Colonic mucosa (tissue), 4 donors: ENCODE results near the gene WASF2. TPM values are rescaled to one million over a fixed set of nuclear protein-coding genes. Genes with fewer than 3 reads are reported as not detected.

Source experiments
- DNase-seq: peaks from one replicate; pipeline ENCODE4 v3.0.0-alpha.2; 2020
- H3K27ac ChIP-seq: fragments of 200-600 bp; one replicate; pipeline ENCODE4 v1.8.0; 2021
- H3K27me3 ChIP-seq: fragments of 200-600 bp; one replicate; pipeline ENCODE4 v1.8.0; 2021
- H3K36me3 ChIP-seq: fragments of 200-600 bp; one replicate; pipeline ENCODE4 v1.8.0; 2021
- H3K4me1 ChIP-seq: fragments of 200-600 bp; one replicate; pipeline ENCODE4 v1.8.0; 2021; ENCODE audit warnings: mild to moderate bottlenecking
- H3K4me3 ChIP-seq: fragments of 200-600 bp; one replicate; pipeline ENCODE4 v1.8.0; 2021
- H3K9ac ChIP-seq, 2 donors: one replicate each; pipeline ENCODE4 v1.7.0; 2013; ENCODE audit warnings: control low read depth in 2 of 2, low read depth in 2 of 2, low read length in 2 of 2
- H3K9me3 ChIP-seq: fragments of 200-600 bp; one replicate; pipeline ENCODE4 v1.8.0; 2021
- CTCF ChIP-seq: fragments of 200-600 bp; IDR thresholded peaks from one replicate; pipeline ENCODE4 v1.8.0; 2022; ENCODE audit warnings: antibody characterized with exemption, mild to moderate bottlenecking
- intact Hi-C: fragments of 100-400 bp; cut with DNase I; formaldehyde crosslinking; loops from one replicate; pipeline ENCODE4 v1.14.1; 2022
- total RNA-seq, 2 donors: library from RNA; stranded (reverse); fragmentation: NEBNext Ultra II Directional in 1 of 2; extraction: Animal tissue kit (Norgen Biotek cat#: 25700) in 1 of 2; gene quantifications; one replicate each; pipeline ENCODE4 v1.2.1, GENCODE V29; 2021
- donor health status: healthy.
- donor health status: DM: no; HTN: no; CAD: no.
- donor health status: DM: no; HTN: no; CAD: no.

WASF2 gene
- total RNA-seq, 2 donors from 2014 or later: 120 to 168 TPM

DNA sequence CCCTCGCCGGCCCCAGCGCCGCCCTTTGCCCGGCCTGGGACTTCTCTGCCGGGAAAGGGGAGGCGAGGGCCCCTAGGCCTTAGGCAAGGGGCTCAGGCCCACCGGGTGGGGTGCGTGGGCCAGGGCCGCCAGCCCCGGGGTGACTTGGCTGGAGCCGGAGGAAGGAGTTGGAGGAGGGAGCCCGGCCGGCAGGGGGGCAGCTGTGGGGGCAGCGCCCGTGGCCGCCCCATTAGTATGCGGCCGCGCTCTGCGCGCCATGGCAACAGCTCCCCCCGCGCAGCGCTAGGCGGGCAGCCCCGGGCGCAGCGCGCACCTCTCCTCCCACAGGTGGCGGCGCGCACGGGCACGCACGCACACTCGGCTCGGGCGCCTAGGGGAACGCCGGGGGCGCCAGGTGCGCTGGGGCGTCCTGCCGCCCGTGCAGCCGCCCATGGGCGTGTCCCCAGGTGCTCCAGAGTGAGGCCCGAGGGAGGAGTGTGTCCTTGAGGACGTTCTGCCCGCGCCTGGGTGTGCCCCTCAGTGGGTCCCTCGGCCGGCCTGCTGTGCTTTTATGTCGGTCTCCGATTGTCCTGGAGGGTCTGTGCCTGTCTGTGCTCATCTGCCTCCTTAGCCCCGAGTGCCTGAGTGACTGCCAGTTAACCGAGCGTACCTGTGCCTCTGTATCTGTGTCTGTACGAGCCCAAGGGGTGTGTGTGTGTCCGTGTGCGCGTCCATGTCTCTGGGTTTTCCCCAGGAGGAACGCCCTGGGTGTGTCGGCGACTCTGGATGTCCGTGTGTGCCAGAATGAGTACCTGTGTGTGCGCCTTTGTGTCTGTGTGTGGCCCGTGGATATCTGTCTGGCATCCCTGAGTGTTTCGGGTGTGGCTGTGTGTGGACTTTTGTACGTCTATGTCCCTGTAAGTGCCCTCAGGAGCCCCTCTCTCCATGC, 38.2 kb upstream of the WASF2 start:
- peak overlapping the region; percentile 52 for H3K4me3 ChIP-seq
- TF ChIP-seq CTCF: no peak
- DNase-seq: peak; percentile 87

GRCh38 chr1:27527223-27527889, 37.4 kb upstream of the WASF2 start:
- peak overlapping the region; percentile 52 for H3K4me3 ChIP-seq

More for the DNA sequence above, 38.2 kb upstream of the WASF2 start:
- intact Hi-C loops: no loop called here
- no peaks in the 10 kb centered on the region for H3K9me3 ChIP-seq
- peak overlapping the region; percentile 76 for H3K27ac ChIP-seq
- peak overlapping the region; percentile 78 to 88 for H3K9ac ChIP-seq
- no peaks in the 10 kb centered on the region for H3K27me3 ChIP-seq
- H3K4me1 ChIP-seq: peaks cover 27% of the 10 kb centered on the region
- no peaks in the 10 kb centered on the region for H3K36me3 ChIP-seq

GRCh38 chr1:27526569-27527222, 36.7 kb upstream of the WASF2 start:
- peak overlapping the region; percentile 45 to 88 for H3K9ac ChIP-seq

More at GRCh38 chr1:27527223-27527889, 37.4 kb upstream of the WASF2 start:
- DNase-seq: peak; percentile 72
- intact Hi-C loops: no loop called here
- no peaks in the 10 kb centered on the region for H3K36me3 ChIP-seq
- peaks cover 27% of the 10 kb centered on the region for H3K4me1 ChIP-seq
- H3K9me3 ChIP-seq: no peaks in the 10 kb centered on the region
- H3K27me3 ChIP-seq: no peaks in the 10 kb centered on the region
- H3K27ac ChIP-seq: peak overlapping the region; percentile 76
- peak overlapping the region; percentile 78 to 88 for H3K9ac ChIP-seq
- TF ChIP-seq CTCF: no peak

GRCh38 chr1:27525296-27526272, 35.6 kb upstream of the WASF2 start:
- no peaks in the 10 kb centered on the region for H3K36me3 ChIP-seq
- H3K27me3 ChIP-seq: no peaks in the 10 kb centered on the region
- peak overlapping the region; percentile 13 for H3K27ac ChIP-seq
- H3K4me3 ChIP-seq: no peak overlapping the region
- DNase-seq: peak; percentile 72
- TF ChIP-seq CTCF: no peak
- peaks cover 40% of the 10 kb centered on the region for H3K4me1 ChIP-seq
- H3K9ac ChIP-seq: peak overlapping the region; percentile 52 to 76
- intact Hi-C loops: no loop called here
- no peaks in the 10 kb centered on the region for H3K9me3 ChIP-seq

More at GRCh38 chr1:27526569-27527222, 36.7 kb upstream of the WASF2 start:
- no peak for DNase-seq
- Histone ChIP-seq H3K36me3 (no peaks in the 10 kb centered on the region), H3K4me1 (peaks cover 29% of the 10 kb centered on the region), H3K9me3 (no peaks in the 10 kb centered on the region), H3K27ac (peak overlapping the region; percentile 76), H3K4me3 (no peak overlapping the region), H3K27me3 (no peaks in the 10 kb centered on the region)
- no peak for TF ChIP-seq CTCF
- intact Hi-C loops: no loop called here
